CD8-positive, alpha-beta memory T cell (primary cell): ENCODE data around the gene SYPL2. TPM values are rescaled to one million over a fixed set of nuclear protein-coding genes. Genes with fewer than 3 reads are reported as not detected.

Source experiments
- CTCF ChIA-PET: fragments of 350-600 bp; sonication (Branson Sonifier 250); formaldehyde crosslinking; loops from one replicate; lab custom pipeline; 2021; ENCODE audit warnings: antibody characterized with exemption; lab: Charles Lee
- POLR2A ChIA-PET: fragments of 350-600 bp; sonication (Branson Sonifier 250); formaldehyde crosslinking; loops from one replicate; lab custom pipeline; 2021; ENCODE audit warnings: antibody characterized with exemption; lab: Charles Lee
- DNase-seq, 5 donors: peaks; one replicate each; pipeline versions ENCODE4 v3.0.0 to v3.0.0-alpha.2; 2020 to 2022; ENCODE audit warnings: mixed read lengths in 1 of 5
- H3K27ac ChIP-seq: one replicate; pipeline ENCODE4 v1.7.0; 2013; ENCODE audit warnings: low read depth, mild to moderate bottlenecking, low read length, moderate library complexity
- H3K27me3 ChIP-seq: 2 replicates; pipeline ENCODE4 v1.7.0; 2013; ENCODE audit warnings: low read length, mild to moderate bottlenecking; ENCODE audit not compliant: insufficient read depth, poor library complexity, severe bottlenecking
- H3K36me3 ChIP-seq: 2 replicates; pipeline ENCODE4 v1.7.0; 2013; ENCODE audit warnings: mild to moderate bottlenecking, low read length, moderate library complexity; ENCODE audit not compliant: insufficient read depth
- H3K4me1 ChIP-seq: 2 replicates; pipeline ENCODE4 v1.7.0; 2013; ENCODE audit warnings: mild to moderate bottlenecking, low read length, moderate library complexity; ENCODE audit not compliant: insufficient read depth
- H3K4me3 ChIP-seq: 2 replicates; pipeline ENCODE4 v1.7.0; 2013; ENCODE audit warnings: mild to moderate bottlenecking, low read length
- H3K9me3 ChIP-seq: 2 replicates; pipeline ENCODE4 v1.7.0; 2013; ENCODE audit warnings: mild to moderate bottlenecking, low read length
- H3K27ac Mint-ChIP-seq, 8 donors: one replicate each; pipeline ENCODE4 v1.8.0; 2020 to 2021; ENCODE audit warnings: mixed read lengths in 8 of 8, mild to moderate bottlenecking in 6 of 8, inconsistent platforms in 3 of 8, moderate library complexity in 3 of 8
- H3K27me3 Mint-ChIP-seq, 2 donors: one replicate each; pipeline ENCODE4 v1.8.0; 2020 to 2021; ENCODE audit warnings: mixed read lengths in 2 of 2, mild to moderate bottlenecking in 1 of 2, moderate library complexity in 1 of 2
- H3K36me3 Mint-ChIP-seq, 3 donors: one replicate each; pipeline ENCODE4 v1.8.0; 2020 to 2021; ENCODE audit warnings: mixed read lengths in 3 of 3, inconsistent platforms in 1 of 3, mild to moderate bottlenecking in 1 of 3
- H3K4me1 Mint-ChIP-seq, 3 donors: one replicate each; pipeline ENCODE4 v1.8.0; 2020 to 2021; ENCODE audit warnings: mixed read lengths in 3 of 3, inconsistent platforms in 1 of 3, mild to moderate bottlenecking in 1 of 3
- H3K4me3 Mint-ChIP-seq, 7 donors: one replicate each; pipeline ENCODE4 v1.8.0; 2020 to 2021; ENCODE audit warnings: mixed read lengths in 7 of 7, mild to moderate bottlenecking in 6 of 7, moderate library complexity in 4 of 7, inconsistent platforms in 2 of 7
- H3K9me3 Mint-ChIP-seq, 5 donors: one replicate each; pipeline ENCODE4 v1.8.0; 2020 to 2022; ENCODE audit warnings: mixed read lengths in 5 of 5, mild to moderate bottlenecking in 3 of 5, moderate library complexity in 2 of 5, inconsistent platforms in 1 of 5
- polyA plus RNA-seq: library from polyadenylated mRNA; unstranded; fragments of 300-500 nt; fragmentation: Illumina TruSeq; gene quantifications from one replicate; pipeline ENCODE4 v1.2.3, GENCODE V29; 2021
- total RNA-seq, 2 experiments: library from RNA; stranded (reverse); gene quantifications; one replicate each; pipeline ENCODE4 v1.2.3, GENCODE V29; 2021

The SYPL2 gene
- total and polyA plus RNA-seq, 3 experiments from 2014 or later, result 0.07 TPM; not detected in 1

GRCh38 chr1:109508001-109508872, 41.9 kb downstream of the SYPL2 start:
- H3K27me3 ChIP-seq, result no peaks in the 10 kb centered on the region

DNA sequence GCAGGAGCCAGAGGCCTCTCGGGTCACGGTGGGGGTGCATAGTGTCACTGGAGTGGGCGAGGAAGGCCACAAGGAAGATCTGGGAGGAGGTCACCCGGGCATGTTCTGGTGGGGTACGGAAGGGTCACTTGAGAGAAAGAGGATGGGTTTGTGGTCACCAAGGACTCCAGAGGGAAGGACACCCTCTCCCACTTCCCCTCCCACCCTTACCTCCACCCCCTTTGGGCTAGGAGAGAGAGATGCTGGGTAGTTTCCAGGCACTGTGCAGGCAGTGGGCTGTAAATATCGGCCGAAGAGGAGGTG, 42.5 kb downstream of the SYPL2 start:
- no peak for DNase-seq
- Histone ChIP-seq H3K4me3 (peak overlapping the region; percentile 78), H3K27me3 (no peaks in the 10 kb centered on the region), H3K9me3 (no peaks in the 10 kb centered on the region), H3K4me1 (peaks cover 61% of the 10 kb centered on the region), H3K27ac (no peak overlapping the region), H3K36me3 (no peaks in the 10 kb centered on the region)
- Mint-ChIP-seq H3K36me3 (peaks cover 6 to 27% (median 7%) of the 10 kb centered on the region in 3 donors), H3K4me1 (peaks cover 58 to 68% (median 66%) of the 10 kb centered on the region in 3 donors), H3K4me3 (peak overlapping the region; percentile 86 to 97 (median 91)), H3K27ac (peak overlapping the region; percentile 71 to 94 (median 84)), H3K9me3 (no peaks in the 10 kb centered on the region), H3K27me3 (peaks cover 0 to 8% of the 10 kb centered on the region in 2 donors)
- ChIA-PET POLR2A (interaction anchor here (1.0 to 2.9 kb wide), 2 partner anchors 23 to 83 kb away, joined by 3 to 15 read pairs; partner anchors contain the start of gene PSMA5), CTCF (interaction anchor here (1.2 to 32.5 kb wide), 4 partner anchors 13 to 131 kb away, joined by 3 to 1339 read pairs (median 196); partner anchors contain the start of genes ATXN7L2, CYB561D1 and GPR61)

More at GRCh38 chr1:109508001-109508872, 41.9 kb downstream of the SYPL2 start:
- Mint-ChIP-seq H3K27ac (peak overlapping the region; percentile 71 to 96 (median 86)), H3K27me3 (peaks cover 0 to 8% of the 10 kb centered on the region in 2 donors), H3K4me3 (peak overlapping the region; percentile 86 to 97 (median 91)), H3K36me3 (peaks cover 6 to 27% (median 7%) of the 10 kb centered on the region in 3 donors), H3K9me3 (no peaks in the 10 kb centered on the region), H3K4me1 (peaks cover 61 to 72% (median 72%) of the 10 kb centered on the region in 3 donors)
- Histone ChIP-seq H3K4me3 (peak overlapping the region; percentile 78), H3K36me3 (no peaks in the 10 kb centered on the region), H3K9me3 (no peaks in the 10 kb centered on the region), H3K27ac (no peak overlapping the region), H3K4me1 (peaks cover 65% of the 10 kb centered on the region)
- POLR2A ChIA-PET, result interaction anchor here (2.9 kb wide), 1 partner anchor 23 kb away, joined by 15 read pairs; no protein-coding TSS in a partner anchor
- no peak for DNase-seq
- CTCF ChIA-PET, result interaction anchor here (1.2 to 32.5 kb wide), 4 partner anchors 13 to 131 kb away, joined by 3 to 1339 read pairs (median 196); partner anchors contain the start of genes ATXN7L2, CYB561D1 and GPR61

DNA sequence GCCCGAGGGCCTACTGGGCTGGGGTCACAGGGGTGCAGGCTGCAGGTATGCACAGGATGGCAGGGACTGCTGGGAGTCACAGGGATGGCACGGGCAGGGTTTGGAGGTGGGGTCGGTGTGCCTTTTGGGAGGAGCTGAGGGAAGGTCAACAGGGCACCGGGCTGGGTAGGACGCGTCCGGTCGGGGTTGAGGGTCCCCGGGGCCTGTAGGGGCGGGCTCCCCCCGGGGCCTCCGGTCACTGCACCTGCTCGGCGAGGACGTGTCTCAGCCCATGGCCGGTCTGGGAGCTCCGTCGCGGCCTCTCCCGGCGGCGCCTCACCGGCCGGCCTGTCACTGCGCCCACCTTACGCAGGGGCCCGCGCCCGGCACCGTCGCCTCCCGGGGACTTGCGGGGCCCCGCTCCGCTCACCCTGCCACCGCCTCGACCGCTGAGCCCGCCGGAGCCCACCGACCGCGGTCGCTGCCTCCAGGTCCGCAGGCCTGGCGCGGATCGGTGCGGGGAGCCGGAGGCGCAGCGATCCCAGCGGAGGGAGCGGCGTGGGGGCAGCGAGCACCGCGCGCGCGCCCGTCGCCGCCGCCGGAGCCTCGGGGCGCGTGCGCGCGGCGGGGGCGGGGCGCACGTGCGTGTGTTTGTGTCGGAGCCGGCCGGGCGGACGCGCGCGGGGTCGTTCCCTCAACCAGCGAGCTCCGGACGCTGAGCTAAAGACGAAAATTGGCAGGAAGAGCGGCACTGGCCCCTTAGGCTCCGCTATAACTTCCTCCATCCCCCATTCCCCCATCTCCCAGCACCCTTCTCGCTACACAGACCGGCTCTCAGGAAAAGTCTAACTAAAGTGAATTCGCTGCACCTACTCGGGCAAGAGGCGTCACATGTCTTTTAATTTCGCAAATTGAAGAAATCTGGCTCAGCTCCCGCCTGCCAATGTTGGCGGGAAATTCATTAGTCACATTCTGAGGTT, 43.1 kb downstream of the SYPL2 start, which contains the start of gene AMIGO1:
Gene AMIGO1 (minus strand): TSS at position 552 of the 959 bp plus-strand sequence. CDS start 815 bp downstream, outside the sequence.
- peak; percentile 47 to 77 (median 63) for DNase-seq
- peaks cover 0 to 8% of the 10 kb centered on the region in 2 donors for H3K27me3 Mint-ChIP-seq
- no peaks in the 10 kb centered on the region for H3K9me3 Mint-ChIP-seq
- H3K4me1 ChIP-seq, result peaks cover 56% of the 10 kb centered on the region
- H3K36me3 ChIP-seq, result no peaks in the 10 kb centered on the region
- H3K4me1 Mint-ChIP-seq, result peaks cover 53 to 62% (median 60%) of the 10 kb centered on the region in 3 donors
- ChIA-PET CTCF (interaction anchor here (1.2 to 32.5 kb wide), 4 partner anchors 14 to 130 kb away, joined by 3 to 1339 read pairs (median 196); partner anchors contain the start of genes ATXN7L2, CYB561D1 and GPR61), POLR2A (interaction anchor here (0.6 to 2.9 kb wide), 6 partner anchors 16 to 519 kb away, joined by 3 to 15 read pairs (median 6); partner anchors contain the start of genes ATXN7L2, CYB561D1 and PSMA5)
- peaks cover 6 to 24% (median 7%) of the 10 kb centered on the region in 3 donors for H3K36me3 Mint-ChIP-seq
- no peaks in the 10 kb centered on the region for H3K9me3 ChIP-seq
- peak within 1 kb of the TSS; percentile 78 for H3K4me3 ChIP-seq
- peak within 1 kb of the TSS; percentile 71 to 99 (median 94) for H3K27ac Mint-ChIP-seq
- peak within 1 kb of the TSS; percentile 95 to 97 (median 95) for H3K4me3 Mint-ChIP-seq
- H3K27me3 ChIP-seq, result no peaks in the 10 kb centered on the region
- H3K27ac ChIP-seq, result no peak within 1 kb of the TSS

DNA sequence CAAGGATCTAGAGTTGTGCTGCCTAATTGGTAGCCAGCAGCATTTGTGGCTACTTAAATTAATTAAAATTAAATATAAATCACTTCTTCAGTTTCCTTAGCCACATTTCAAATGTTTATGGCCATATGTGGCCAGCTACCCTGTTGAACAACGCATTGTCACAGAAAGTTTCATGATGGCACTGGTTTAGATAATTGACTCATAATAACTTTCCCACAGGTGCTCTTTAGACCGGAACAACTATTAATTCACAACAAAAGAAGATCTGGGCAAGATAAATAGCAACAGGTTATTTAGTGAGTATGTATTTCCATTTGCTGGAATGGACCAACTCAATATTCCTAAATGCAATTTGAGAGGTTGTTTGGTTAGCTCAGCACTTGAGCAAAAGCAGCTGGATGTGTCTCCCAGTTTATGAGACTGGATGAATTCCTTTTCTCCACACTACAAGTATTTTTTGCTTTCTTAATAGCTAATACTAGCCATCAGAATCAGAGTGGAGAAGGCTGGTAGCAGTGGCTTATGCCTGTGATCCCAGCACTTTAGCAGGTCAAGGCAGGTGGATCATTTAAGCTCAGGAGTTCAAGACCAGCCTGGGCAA, 46.9 kb downstream of the SYPL2 start:
- H3K4me1 ChIP-seq, result peaks cover 21% of the 10 kb centered on the region
- no peak overlapping the region for H3K27ac ChIP-seq
- Mint-ChIP-seq H3K36me3 (peaks cover 1 to 11% (median 2%) of the 10 kb centered on the region in 3 donors), H3K27ac (peak overlapping the region in 1 of 8 donors; percentile 76), H3K4me3 (peak overlapping the region in 1 of 7 donors; percentile 58), H3K27me3 (peaks cover 0 to 8% of the 10 kb centered on the region in 2 donors), H3K9me3 (no peaks in the 10 kb centered on the region), H3K4me1 (peaks cover 22 to 26% (median 23%) of the 10 kb centered on the region in 3 donors)
- ChIA-PET CTCF (interaction anchor here (0.6 to 32.5 kb wide), 3 partner anchors 18 to 236 kb away, joined by 3 to 1339 read pairs (median 384); partner anchors contain the start of genes CYB561D1 and GPR61), POLR2A (no interaction called here)
- DNase-seq, result no peak
- no peaks in the 10 kb centered on the region for H3K27me3 ChIP-seq
- no peaks in the 10 kb centered on the region for H3K9me3 ChIP-seq
- no peaks in the 10 kb centered on the region for H3K36me3 ChIP-seq
- no peak overlapping the region for H3K4me3 ChIP-seq

DNA sequence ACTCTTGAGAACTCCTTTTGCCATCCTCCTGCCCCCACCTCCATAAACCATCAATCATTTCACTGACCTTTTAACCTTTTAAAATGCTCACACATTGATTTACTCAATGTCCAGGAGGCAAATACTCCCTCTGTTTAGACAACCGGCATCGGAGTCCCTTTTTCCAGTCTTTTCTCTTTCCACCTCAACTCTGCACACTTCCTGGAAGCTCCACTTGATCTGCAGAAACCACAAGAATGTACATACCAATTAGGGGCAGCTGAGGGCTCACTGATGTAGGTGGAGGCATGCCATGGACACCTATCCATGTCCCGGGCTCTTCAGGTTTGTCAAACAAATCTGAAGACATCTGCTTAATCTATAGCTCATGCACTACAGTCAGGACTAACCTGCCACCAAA, 48.5 kb downstream of the SYPL2 start:
- no peaks in the 10 kb centered on the region for H3K27me3 ChIP-seq
- ChIA-PET POLR2A (interaction anchor here (0.6 kb wide), 1 partner anchor 29 kb away, joined by 3 read pairs; no protein-coding TSS in a partner anchor), CTCF (interaction anchor here (1.3 to 23.0 kb wide), 3 partner anchors 10 to 19 kb away, joined by 4 to 384 read pairs (median 36); partner anchors contain the start of gene CYB561D1)
- Mint-ChIP-seq H3K27ac (peak overlapping the region in 1 of 8 donors; percentile 48), H3K4me1 (peaks cover 10 to 14% (median 12%) of the 10 kb centered on the region in 3 donors), H3K27me3 (peaks cover 0 to 8% of the 10 kb centered on the region in 2 donors), H3K4me3 (no peak overlapping the region), H3K9me3 (no peaks in the 10 kb centered on the region), H3K36me3 (peaks cover 0 to 2% (median 0%) of the 10 kb centered on the region in 3 donors)
- H3K36me3 ChIP-seq, result no peaks in the 10 kb centered on the region
- no peak overlapping the region for H3K4me3 ChIP-seq
- no peak overlapping the region for H3K27ac ChIP-seq
- no peak for DNase-seq
- peaks cover 12% of the 10 kb centered on the region for H3K4me1 ChIP-seq
- no peaks in the 10 kb centered on the region for H3K9me3 ChIP-seq

- no peaks in the 10 kb centered on the region for H3K9me3 Mint-ChIP-seq
- no peak overlapping the region for H3K4me3 Mint-ChIP-seq
- Histone ChIP-seq H3K27me3 (no peaks in the 10 kb centered on the region), H3K27ac (no peak overlapping the region), H3K9me3 (no peaks in the 10 kb centered on the region), H3K36me3 (no peaks in the 10 kb centered on the region), H3K4me3 (no peak overlapping the region), H3K4me1 (no peaks in the 10 kb centered on the region)
- H3K27me3 Mint-ChIP-seq, result peaks cover under 1 to 1% of the 10 kb centered on the region in 2 donors
- DNase-seq, result no peak
- ChIA-PET POLR2A (no interaction called here), CTCF (interaction anchor here (2.9 to 23.0 kb wide), 2 partner anchors 15 to 21 kb away, joined by 36 to 384 read pairs; partner anchors contain the start of gene CYB561D1)
- no peaks in the 10 kb centered on the region for H3K36me3 Mint-ChIP-seq
- H3K27ac Mint-ChIP-seq, result peak overlapping the region in 1 of 8 donors; percentile 12
- no peaks in the 10 kb centered on the region for H3K4me1 Mint-ChIP-seq
Measured at GRCh38 chr1:109516872-109517271, 50.5 kb downstream of the SYPL2 start.
